Neutrophil (primary cell): ENCODE measurements around the gene LPCAT1.
A peak's percentile ranks its signal among the peaks of the same experiment; 100 is the strongest.

Source experiments
- H3K27ac ChIP-seq: fragments of 200-600 bp; sonication (generic); 2 replicates; pipeline ENCODE4 v1.5.1; 2016; ENCODE audit warnings: mild to moderate bottlenecking, moderate library complexity
- H3K27me3 ChIP-seq: fragments of 200-600 bp; sonication (generic); 2 replicates; pipeline ENCODE4 v1.6.0; 2016; ENCODE audit warnings: mild to moderate bottlenecking
- H3K36me3 ChIP-seq: fragments of 200-600 bp; sonication (generic); 2 replicates; pipeline ENCODE4 v1.5.1; 2017
- H3K4me1 ChIP-seq, 2 experiments: fragments of 200-600 bp in 1 of 2; sonication (generic) in 1 of 2; 1 replicate in 1 of 2; 2 replicates in 1 of 2; pipeline versions ENCODE4 v1.5.1 to v1.6.1; 2013 to 2016; ENCODE audit warnings: low read depth in 1 of 2, low read length in 1 of 2, mild to moderate bottlenecking in 1 of 2, moderate library complexity in 1 of 2; ENCODE audit not compliant: control insufficient read depth in 1 of 2, insufficient read depth in 1 of 2
- H3K4me3 ChIP-seq, 2 experiments: fragments of 200-600 bp in 1 of 2; sonication (generic) in 1 of 2; 1 replicate in 1 of 2; 2 replicates in 1 of 2; pipeline ENCODE4 v1.5.1; 2013 to 2016; ENCODE audit warnings: low read depth in 1 of 2, low read length in 1 of 2, mild to moderate bottlenecking in 1 of 2, moderate library complexity in 1 of 2
- H3K9me3 ChIP-seq: fragments of 200-600 bp; sonication (generic); 2 replicates; pipeline ENCODE4 v1.5.1; 2016
- TF ChIP-seq, protein P1 (sequence below): fragments of 200-600 bp; sonication (generic); IDR thresholded peaks from 2 replicates; pipeline ENCODE4 v1.5.1; 2016; ENCODE audit warnings: antibody characterized with exemption

Gene LPCAT1

DNA sequence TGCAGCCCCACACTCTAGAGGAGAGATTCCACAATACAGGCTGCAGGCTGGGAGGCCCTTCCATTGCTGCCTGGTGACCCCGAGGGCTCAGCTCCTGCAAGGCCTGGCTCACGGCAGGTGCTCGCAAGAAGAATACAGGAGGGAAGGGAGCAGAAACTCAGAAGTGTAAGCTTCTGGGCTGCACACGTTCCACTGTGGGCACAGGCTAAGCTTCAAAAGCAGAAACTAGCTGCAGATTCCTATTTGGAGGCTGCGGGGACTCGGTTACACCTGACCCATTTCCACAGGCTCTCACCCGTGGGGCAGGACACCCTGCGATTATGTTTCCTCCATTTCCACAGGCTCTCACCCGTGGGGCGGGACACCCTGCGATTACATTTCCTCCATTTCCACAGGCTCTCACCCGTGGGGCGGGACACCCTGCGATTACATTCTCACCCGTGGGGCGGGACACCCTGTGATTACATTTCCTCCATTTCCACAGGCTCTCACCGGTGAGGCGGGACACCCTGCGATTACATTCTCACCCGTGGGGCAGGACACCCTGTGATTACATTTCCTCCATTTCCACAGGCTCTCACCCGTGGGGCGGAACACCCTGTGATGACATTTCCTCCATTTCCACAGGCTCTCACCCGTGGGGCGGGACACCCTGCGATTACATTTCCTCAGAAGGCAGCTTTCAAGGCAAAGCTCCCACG is 10.3 kb downstream of the LPCAT1 start:
- peak overlapping the region; percentile 36 to 49 for H3K4me3 ChIP-seq
- H3K4me1 ChIP-seq = peaks cover 68 to 70% of the 10 kb centered on the region in 2 experiments
- H3K9me3 ChIP-seq = no peaks in the 10 kb centered on the region
- H3K27me3 ChIP-seq = no peaks in the 10 kb centered on the region
- TF ChIP-seq, protein P1, sequence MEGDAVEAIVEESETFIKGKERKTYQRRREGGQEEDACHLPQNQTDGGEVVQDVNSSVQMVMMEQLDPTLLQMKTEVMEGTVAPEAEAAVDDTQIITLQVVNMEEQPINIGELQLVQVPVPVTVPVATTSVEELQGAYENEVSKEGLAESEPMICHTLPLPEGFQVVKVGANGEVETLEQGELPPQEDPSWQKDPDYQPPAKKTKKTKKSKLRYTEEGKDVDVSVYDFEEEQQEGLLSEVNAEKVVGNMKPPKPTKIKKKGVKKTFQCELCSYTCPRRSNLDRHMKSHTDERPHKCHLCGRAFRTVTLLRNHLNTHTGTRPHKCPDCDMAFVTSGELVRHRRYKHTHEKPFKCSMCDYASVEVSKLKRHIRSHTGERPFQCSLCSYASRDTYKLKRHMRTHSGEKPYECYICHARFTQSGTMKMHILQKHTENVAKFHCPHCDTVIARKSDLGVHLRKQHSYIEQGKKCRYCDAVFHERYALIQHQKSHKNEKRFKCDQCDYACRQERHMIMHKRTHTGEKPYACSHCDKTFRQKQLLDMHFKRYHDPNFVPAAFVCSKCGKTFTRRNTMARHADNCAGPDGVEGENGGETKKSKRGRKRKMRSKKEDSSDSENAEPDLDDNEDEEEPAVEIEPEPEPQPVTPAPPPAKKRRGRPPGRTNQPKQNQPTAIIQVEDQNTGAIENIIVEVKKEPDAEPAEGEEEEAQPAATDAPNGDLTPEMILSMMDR = no peak
- peak overlapping the region; percentile 97 for H3K27ac ChIP-seq
- H3K36me3 ChIP-seq = peaks cover 43% of the 10 kb centered on the region

GRCh38 chr5:1512541-1513291 is 11.0 kb downstream of the LPCAT1 start:
- Histone ChIP-seq H3K27me3 (no peaks in the 10 kb centered on the region), H3K9me3 (no peaks in the 10 kb centered on the region), H3K36me3 (peaks cover 48% of the 10 kb centered on the region), H3K4me1 (peaks cover 62 to 65% of the 10 kb centered on the region in 2 experiments), H3K27ac (peak overlapping the region; percentile 97), H3K4me3 (peak overlapping the region; percentile 36 to 49)
- TF ChIP-seq, protein P1 = no peak

- Histone ChIP-seq H3K27me3 (no peaks in the 10 kb centered on the region), H3K27ac (peak overlapping the region; percentile 97), H3K9me3 (no peaks in the 10 kb centered on the region), H3K36me3 (peaks cover 50% of the 10 kb centered on the region), H3K4me3 (no peak overlapping the region), H3K4me1 (peaks cover 53 to 65% of the 10 kb centered on the region in 2 experiments)
- TF ChIP-seq, protein P1 = no peak
Observed at GRCh38 chr5:1511651-1512540, 11.9 kb downstream of the LPCAT1 start.

GRCh38 chr5:1511048-1511447 is 12.7 kb downstream of the LPCAT1 start:
- H3K4me1 ChIP-seq = peaks cover 48 to 65% of the 10 kb centered on the region in 2 experiments
- H3K36me3 ChIP-seq = peaks cover 53% of the 10 kb centered on the region

DNA sequence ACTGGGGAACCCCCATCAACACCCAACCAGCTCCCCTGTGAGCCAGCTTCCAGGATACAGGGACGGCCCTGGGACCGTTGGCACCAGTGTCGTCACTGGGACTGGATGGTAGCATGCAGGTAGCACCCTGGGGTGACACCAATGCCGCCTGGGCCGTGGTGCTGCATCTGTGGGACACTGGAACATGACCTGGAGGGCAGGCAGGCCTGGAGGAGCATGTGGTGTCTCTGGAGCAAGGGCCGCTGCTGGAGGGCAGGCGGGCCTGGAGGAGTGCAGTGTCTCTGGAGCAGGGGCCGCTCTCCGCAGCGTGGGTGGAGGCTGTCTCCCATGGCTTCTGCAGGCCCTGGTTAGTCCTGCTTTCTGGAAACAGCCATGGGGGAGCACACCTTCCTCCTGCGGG is 13.1 kb downstream of the LPCAT1 start:
- no peaks in the 10 kb centered on the region for H3K27me3 ChIP-seq
- H3K4me1 ChIP-seq = peaks cover 48 to 65% of the 10 kb centered on the region in 2 experiments
- no peak overlapping the region for H3K4me3 ChIP-seq
- H3K9me3 ChIP-seq = no peaks in the 10 kb centered on the region
- peaks cover 53% of the 10 kb centered on the region for H3K36me3 ChIP-seq
- TF ChIP-seq, protein P1 = no peak
- no peak overlapping the region for H3K27ac ChIP-seq

More at GRCh38 chr5:1511048-1511447, 12.7 kb downstream of the LPCAT1 start:
- TF ChIP-seq, protein P1 = no peak
- Histone ChIP-seq H3K4me3 (no peak overlapping the region), H3K27ac (no peak overlapping the region), H3K9me3 (no peaks in the 10 kb centered on the region), H3K27me3 (no peaks in the 10 kb centered on the region)
